H1 (cell line): ENCODE data around the gene ACSM3. TPM values are rescaled to one million over a fixed set of nuclear protein-coding genes. Genes with fewer than 3 reads are reported as not detected.

Source experiments
- CTCF ChIA-PET: fragments of 300-600 bp; sonication (Branson Sonifier 250); formaldehyde crosslinking; loops from one replicate; lab custom pipeline; 2021; ENCODE audit not compliant: partially characterized antibody; lab: Charles Lee
- POLR2A ChIA-PET: fragments of 300-600 bp; sonication (Branson Sonifier 250); formaldehyde crosslinking; loops from one replicate; lab custom pipeline; 2021; ENCODE audit warnings: inconsistent platforms; ENCODE audit not compliant: partially characterized antibody; lab: Charles Lee
- DNase-seq, 2 experiments: peaks; one replicate each; pipeline versions ENCODE4 v3.0.0 to v3.0.0-alpha.2; 2010 to 2022; ENCODE audit warnings: low spot score in 2 of 2, low read depth in 1 of 2, mixed read lengths in 1 of 2
- FAIRE-seq: peaks from 2 replicates; lab custom pipeline; 2011; peaks lifted over from hg19 to GRCh38; lab: Jason Lieb, UNC
- H2AFZ ChIP-seq: 2 replicates; pipeline ENCODE4 v1.8.1; 2012; ENCODE audit warnings: low read length, inconsistent platforms
- H2AK5ac ChIP-seq: 2 replicates; pipeline ENCODE4 v1.6.1; 2013; ENCODE audit warnings: low read depth, low read length
- H2BK120ac ChIP-seq: replicated peaks from 2 replicates; pipeline ENCODE3; 2013; ENCODE audit warnings: low read depth, low read length, inconsistent platforms
- H2BK12ac ChIP-seq: 2 replicates; pipeline ENCODE4 v1.6.1; 2013; ENCODE audit warnings: low read depth, low read length
- H2BK15ac ChIP-seq: 2 replicates; pipeline ENCODE4 v1.6.1; 2013; ENCODE audit warnings: low read length
- H2BK20ac ChIP-seq: 2 replicates; pipeline ENCODE4 v1.6.1; 2013; ENCODE audit warnings: low read length
- H2BK5ac ChIP-seq: 2 replicates; pipeline ENCODE4 v1.6.1; 2013; ENCODE audit warnings: low read depth, low read length
- H3K14ac ChIP-seq: 2 replicates; pipeline ENCODE4 v1.6.1; 2013; ENCODE audit warnings: inconsistent platforms; ENCODE audit not compliant: insufficient read length
- H3K18ac ChIP-seq: 2 replicates; pipeline ENCODE4 v1.6.1; 2013; ENCODE audit warnings: low read length; ENCODE audit errors: extremely low read depth
- H3K23ac ChIP-seq: 2 replicates; pipeline ENCODE4 v1.6.1; 2013; ENCODE audit warnings: inconsistent platforms; ENCODE audit not compliant: insufficient read length
- H3K23me2 ChIP-seq: 2 replicates; pipeline ENCODE4 v1.6.1; 2013; ENCODE audit warnings: low read depth, low read length
- H3K27ac ChIP-seq: 2 replicates; pipeline ENCODE4 v1.6.1; 2011; ENCODE audit warnings: low read depth, low read length, inconsistent platforms
- H3K27me3 ChIP-seq, 4 experiments: replicated peaks in 1 of 4; 1 replicate in 1 of 4; 2 replicates in 3 of 4; pipeline versions ENCODE4 v1.6.1 to v1.8.1; 2011 to 2013; ENCODE audit warnings: low read length in 3 of 4, mild to moderate bottlenecking in 3 of 4, inconsistent platforms in 2 of 4, mixed read lengths in 2 of 4, moderate library complexity in 1 of 4; ENCODE audit not compliant: control insufficient read depth in 3 of 4, insufficient read depth in 3 of 4; ENCODE audit errors: extremely low read depth in 1 of 4
- H3K36me3 ChIP-seq, 4 experiments: 2 replicates each; pipeline versions ENCODE4 v1.6.1 to v1.8.1; 2011 to 2013; ENCODE audit warnings: mild to moderate bottlenecking in 4 of 4, low read length in 3 of 4, moderate library complexity in 2 of 4, control low read depth in 1 of 4, inconsistent platforms in 1 of 4; ENCODE audit not compliant: insufficient read depth in 4 of 4, control insufficient read depth in 2 of 4
- H3K4ac ChIP-seq: replicated peaks from 2 replicates; pipeline ENCODE3; 2013; ENCODE audit warnings: low read length, low read depth, mixed read lengths, inconsistent platforms; ENCODE audit not compliant: insufficient read length
- H3K4me1 ChIP-seq, 4 experiments: replicated peaks in 1 of 4; 1 replicate in 1 of 4; 2 replicates in 3 of 4; pipeline versions ENCODE4 v1.6.1 to v1.8.1; 2011 to 2013; ENCODE audit warnings: low read length in 3 of 4, inconsistent platforms in 2 of 4, mixed read lengths in 1 of 4; ENCODE audit not compliant: insufficient read depth in 4 of 4, control insufficient read depth in 3 of 4
- H3K4me2 ChIP-seq, 2 experiments: 2 replicates each; pipeline versions ENCODE4 v1.6.1 to v1.8.1; 2011 to 2013; ENCODE audit warnings: low read depth in 2 of 2, low read length in 2 of 2, control low read depth in 1 of 2, inconsistent platforms in 1 of 2, mild to moderate bottlenecking in 1 of 2; ENCODE audit not compliant: insufficient read depth in 1 of 2
- H3K4me3 ChIP-seq, 4 experiments: fragments of 200-600, 300-600 bp in 1 of 4; sonication (generic), shearing (Covaris generic), sonication (Bioruptor Twin) in 1 of 4; 2 replicates each; pipeline versions ENCODE4 v1.5.1 to v1.8.1; 2011 to 2016; ENCODE audit warnings: low read length in 4 of 4, low read depth in 3 of 4, control low read depth in 2 of 4, inconsistent platforms in 2 of 4, mild to moderate bottlenecking in 2 of 4, mixed read lengths in 1 of 4, moderate library complexity in 1 of 4; ENCODE audit not compliant: insufficient read depth in 2 of 4; ENCODE audit errors: extremely low read depth in 1 of 4
- H3K56ac ChIP-seq: replicated peaks from 2 replicates; pipeline ENCODE3; 2013; ENCODE audit warnings: low read depth, mild to moderate bottlenecking, mixed read lengths, low read length, inconsistent platforms; ENCODE audit not compliant: insufficient read length
- H3K79me1 ChIP-seq: 2 replicates; pipeline ENCODE4 v1.6.1; 2013; ENCODE audit warnings: low read depth, low read length, control low read depth
- H3K79me2 ChIP-seq, 2 experiments: 2 replicates each; pipeline versions ENCODE4 v1.6.1 to v1.8.1; 2012 to 2013; ENCODE audit warnings: low read length in 2 of 2, mild to moderate bottlenecking in 2 of 2, inconsistent platforms in 1 of 2; ENCODE audit not compliant: insufficient read depth in 2 of 2, control insufficient read depth in 1 of 2
- H3K9ac ChIP-seq, 4 experiments: replicated peaks in 1 of 4; 1 replicate in 1 of 4; 2 replicates in 3 of 4; pipeline versions ENCODE4 v1.6.1 to v1.8.1; 2011 to 2013; ENCODE audit warnings: low read depth in 3 of 4, low read length in 3 of 4, control low read depth in 2 of 4, mild to moderate bottlenecking in 2 of 4, moderate library complexity in 2 of 4, inconsistent platforms in 1 of 4; ENCODE audit errors: extremely low read depth in 1 of 4
- H3K9me3 ChIP-seq, 2 experiments: 2 replicates each; pipeline versions ENCODE4 v1.6.1 to v1.8.1; 2012 to 2013; ENCODE audit warnings: mild to moderate bottlenecking in 2 of 2, moderate library complexity in 2 of 2, control low read depth in 1 of 2, inconsistent platforms in 1 of 2, low read depth in 1 of 2, low read length in 1 of 2, mixed read lengths in 1 of 2; ENCODE audit not compliant: insufficient read depth in 2 of 2
- H4K20me1 ChIP-seq, 2 experiments: replicated peaks in 1 of 2; 2 replicates each; pipeline versions ENCODE3 to v1.8.1; 2011 to 2013; ENCODE audit warnings: inconsistent platforms in 2 of 2, low read length in 2 of 2, mild to moderate bottlenecking in 1 of 2; ENCODE audit not compliant: insufficient read depth in 2 of 2, control insufficient read depth in 1 of 2
- H4K5ac ChIP-seq: 2 replicates; pipeline ENCODE4 v1.6.1; 2013; ENCODE audit warnings: low read length, low read depth, mixed read lengths, inconsistent platforms; ENCODE audit not compliant: insufficient read length
- H4K8ac ChIP-seq: 2 replicates; pipeline ENCODE4 v1.8.0; 2013; ENCODE audit warnings: mild to moderate bottlenecking, moderate library complexity, low read length, inconsistent platforms; ENCODE audit not compliant: insufficient read depth; ENCODE audit errors: extremely low read depth
- H4K91ac ChIP-seq: replicated peaks from 2 replicates; pipeline ENCODE3; 2013; ENCODE audit warnings: low read length, mixed read lengths, inconsistent platforms; ENCODE audit not compliant: insufficient read length
- CHD1 ChIP-seq: IDR thresholded peaks from 2 replicates; pipeline ENCODE4 v1.6.1; 2012; ENCODE audit warnings: low read depth, low read length, improper control_type of control experiment
- WGBS, 2 experiments: shearing (Covaris generic) in 1 of 2; methylation state at CpG; one replicate each; pipeline versions ENCODE4 v1.1.6 to v1.1.7; 2013 to 2015; ENCODE audit warnings: low lambda C conversion rate in 2 of 2, mixed read lengths in 2 of 2, inconsistent platforms in 1 of 2, low coverage in 1 of 2, missing lambda C conversion rate in 1 of 2; ENCODE audit not compliant: insufficient replicate concordance in 2 of 2, insufficient coverage in 1 of 2, insufficient read length in 1 of 2; ENCODE audit errors: extremely low coverage in 1 of 2, missing lambda C conversion rate in 1 of 2; 5-methylcytosine and 5-hydroxymethylcytosine counted together
- polyA plus RNA-seq, 7 experiments: library from polyadenylated mRNA; depleted of rRNA in 3 of 7; stranded (reverse) in 5 of 7; unstranded in 2 of 7; fragments of >200 nt in 5 of 7; fragments of 200-250 nt in 2 of 7; gene quantifications; 1 replicate in 5 of 7; 2 replicates in 1 of 7; 4 replicates in 1 of 7; pipeline versions ENCODE4 v1.2.1 to v1.2.3, GENCODE V29; 2011 to 2013; ENCODE audit warnings: missing spikeins in 2 of 7, mixed read lengths in 2 of 7
- total RNA-seq: library from RNA; stranded (reverse); fragmentation: NEBNext Ultra II Directional; extraction: Animal tissue kit (Norgen Biotek cat#: 25700); gene quantifications from 2 replicates; pipeline ENCODE4 v1.2.1, GENCODE V29; 2021

The ACSM3 gene
- total and polyA plus RNA-seq, 2 of the 8 experiments (the other 6 are each of a cell fraction or from before 2014, with no cell fraction given): 5.7 to 6.2 TPM

- Histone ChIP-seq H3K79me2 (no peaks in the 10 kb centered on the region), H3K4ac (no peak overlapping the region), H4K8ac (no peak overlapping the region), H3K23ac (no peak overlapping the region), H3K9ac (no peak overlapping the region), H3K27me3 (no peaks in the 10 kb centered on the region), H3K27ac (no peak overlapping the region), H3K79me1 (no peaks in the 10 kb centered on the region; the same call in 1 of the 2 replicates), H2BK120ac (no peak overlapping the region), H4K20me1 (no peaks in the 10 kb centered on the region), H4K91ac (no peak overlapping the region), H3K56ac (no peak overlapping the region), H3K9me3 (no peaks in the 10 kb centered on the region), H3K23me2 (no peaks in the 10 kb centered on the region), H3K14ac (no peak overlapping the region), H2BK12ac (no peak overlapping the region), H4K5ac (no peak overlapping the region), H3K18ac (no peak overlapping the region), H2BK15ac (no peak overlapping the region), H3K4me1 (no peaks in the 10 kb centered on the region), H3K36me3 (peaks cover 0 to 10% (median 5%) of the 10 kb centered on the region in 4 experiments; a peak in 7 of 8 replicates), H3K4me3 (no peak overlapping the region), H3K4me2 (no peak overlapping the region), H2AFZ (no peak overlapping the region), H2BK5ac (no peak overlapping the region), H2BK20ac (no peak overlapping the region), H2AK5ac (no peak overlapping the region)
- FAIRE-seq (no peak), DNase-seq (no peak)
- 91% methylated on average over 2 of the region's 4 CpGs; no CpG with 5 or more reads in 1 of the 2 experiments for WGBS, 2 experiments
- ChIA-PET POLR2A (no interaction called here), CTCF (no interaction called here)
- TF ChIP-seq CHD1: no peak
These were observed 55.2 kb downstream of the ACSM3 start for GRCh38 chr16:20818929-20819585.
